Stomach (tissue), 19 donors: ENCODE measurements around the gene PDE4D. TPM values are rescaled to one million over a fixed set of nuclear protein-coding genes. Genes with fewer than 3 reads are reported as not detected.

Experiments used
- DNase-seq, 2 donors: peaks; one replicate each; pipeline versions ENCODE4 v3.0.0 to v3.0.0-alpha.2; 2013 to 2019
- H3K27ac ChIP-seq, 5 donors: fragments of 200-600 bp in 4 of 5; sonication (generic) in 4 of 5; one replicate each; pipeline ENCODE4 v1.5.1; 2013 to 2019; ENCODE audit warnings: mild to moderate bottlenecking in 1 of 5, moderate library complexity in 1 of 5
- H3K27me3 ChIP-seq, 3 donors: fragments of 200-600 bp; sonication (generic); one replicate each; pipeline ENCODE4 v1.5.1; 2017 to 2019; ENCODE audit warnings: mixed run types in 1 of 3
- H3K36me3 ChIP-seq, 4 donors: fragments of 200-600 bp; sonication (generic); 1 replicate in 3 of 4; 2 replicates in 1 of 4; pipeline ENCODE4 v1.5.1; 2016 to 2019
- H3K4me1 ChIP-seq, 4 donors: fragments of 200-600 bp; sonication (generic); one replicate each; pipeline ENCODE4 v1.5.1; 2016 to 2019
- H3K4me3 ChIP-seq, 4 donors: fragments of 200-600 bp; sonication (generic) in 3 of 4; one replicate each; pipeline ENCODE4 v1.5.1; 2016 to 2019; ENCODE audit warnings: mild to moderate bottlenecking in 1 of 4
- H3K9me3 ChIP-seq, 4 donors: fragments of 200-600 bp; sonication (generic); one replicate each; pipeline ENCODE4 v1.5.1; 2016 to 2019
- EP300 ChIP-seq: sonication (generic); formaldehyde crosslinking; IDR thresholded peaks from one replicate; pipeline ENCODE4 v1.6.1; 2017; ENCODE audit warnings: antibody characterized with exemption
- POLR2A ChIP-seq, 4 donors: fragments of 450-650 bp; IDR thresholded peaks; one replicate each; pipeline ENCODE4 v1.6.1; 2016; ENCODE audit warnings: antibody characterized with exemption in 4 of 4, control low read depth in 2 of 4, mild to moderate bottlenecking in 1 of 4, moderate library complexity in 1 of 4
- POLR2AphosphoS5 ChIP-seq, 3 donors: sonication (generic); formaldehyde crosslinking; IDR thresholded peaks; one replicate each; pipeline ENCODE4 v1.6.1; 2016; ENCODE audit warnings: antibody characterized with exemption in 3 of 3
- WGBS, 5 donors: extraction: QIAGEN DNeasy Blood & Tissue Kit in 3 of 5; methylation state at CpG; one replicate each; pipeline versions ENCODE4 v1.1.5 to v1.1.7; 2013 to 2018; 5-methylcytosine and 5-hydroxymethylcytosine counted together
- intact Hi-C: fragments of 100-400 bp; cut with DNase I; formaldehyde crosslinking; loops from one replicate; pipeline ENCODE4 v1.15.1; 2023; ENCODE audit warnings: low total_unique reads
- long read RNA-seq, 10 donors: transcript quantifications; one replicate each; lab custom pipeline, GENCODE V29; 2026
- polyA plus RNA-seq, 3 donors: library from polyadenylated mRNA; stranded (reverse); fragments of 200-250 nt; gene quantifications; one replicate each; pipeline ENCODE4 v1.2.3, GENCODE V29; 2013
- total RNA-seq, 5 donors: library from RNA; depleted of rRNA; stranded (reverse); fragments of >200 nt; gene quantifications; one replicate each; pipeline versions ENCODE4 v1.1.0 to v1.2.3, GENCODE V29; 2014 to 2016
- TF ChIP-seq, protein P1 (sequence below), 7 experiments: fragments of 450-650 bp in 4 of 7; fragments of 200-600 bp in 3 of 7; sonication (generic) in 3 of 7; IDR thresholded peaks; one replicate each; pipeline ENCODE4 v1.5.1; 2016 to 2019; ENCODE audit warnings: antibody characterized with exemption in 7 of 7, control low read depth in 2 of 7, mild to moderate bottlenecking in 1 of 7
- donor health status: healthy with polysubstance abuse.
- donor health status: Bipolar disorder and iron deficiency.
- donor health status: healthy.

PDE4D gene
- total RNA-seq (100 to 1,000 TPM in 3 of 5 donors, 10 to 100 TPM in 2; 95.0 to 147 (median 121) TPM), polyA plus RNA-seq (1 to 10 TPM; 3.1 to 7.6 (median 6.1) TPM)
- long read RNA-seq, donor 1 = 0 reads
- long read RNA-seq, donor 2, partial matches to known transcripts = 0 of 1 reads
- long read RNA-seq, donor 2, other reads (novel, unspliced or antisense) = 0 of 1 reads
- long read RNA-seq, donor 3 = 0 reads
- long read RNA-seq, donor 4 = 0 reads
- long read RNA-seq, donor 5, partial matches to known transcripts = 0 of 1 reads
- long read RNA-seq, donor 5, other reads (novel, unspliced or antisense) = 0 of 1 reads
- long read RNA-seq, donor 6, partial matches to known transcripts = 0 of 1 reads
- long read RNA-seq, donor 6, other reads (novel, unspliced or antisense) = 0 of 1 reads
- long read RNA-seq, donor 7, partial matches to known transcripts = 0 of 20 reads
- long read RNA-seq, donor 7, other reads (novel, unspliced or antisense) = 19 of 20 reads
- long read RNA-seq, donor 8 = 0 reads
- long read RNA-seq, donor 9 = 0 reads
- long read RNA-seq, donor 10 = 0 reads

- Histone ChIP-seq H3K4me1 (peaks cover 9 to 21% (median 13%) of the 10 kb centered on the region in 4 donors), H3K36me3 (no peaks in the 10 kb centered on the region), H3K9me3 (no peaks in the 10 kb centered on the region), H3K27ac (no peak within 1 kb of the TSS), H3K27me3 (peaks cover 0 to 35% (median 26%) of the 10 kb centered on the region in 3 donors), H3K4me3 (peak within 1 kb of the TSS; percentile 33 to 57 (median 42))
- intact Hi-C loops = no loop called here
- WGBS, 5 donors = 2 to 4% (median 3%) methylated on average over 19 to 63 of the region's 63 CpGs
- peak; percentile 63 to 88 for DNase-seq
- TF ChIP-seq POLR2A (IDR thresholded peaks at IDR 0.05) (no peak), POLR2AphosphoS5 (IDR thresholded peaks at IDR 0.05) (no peak), EP300 (no peak)
- TF ChIP-seq, protein P1, sequence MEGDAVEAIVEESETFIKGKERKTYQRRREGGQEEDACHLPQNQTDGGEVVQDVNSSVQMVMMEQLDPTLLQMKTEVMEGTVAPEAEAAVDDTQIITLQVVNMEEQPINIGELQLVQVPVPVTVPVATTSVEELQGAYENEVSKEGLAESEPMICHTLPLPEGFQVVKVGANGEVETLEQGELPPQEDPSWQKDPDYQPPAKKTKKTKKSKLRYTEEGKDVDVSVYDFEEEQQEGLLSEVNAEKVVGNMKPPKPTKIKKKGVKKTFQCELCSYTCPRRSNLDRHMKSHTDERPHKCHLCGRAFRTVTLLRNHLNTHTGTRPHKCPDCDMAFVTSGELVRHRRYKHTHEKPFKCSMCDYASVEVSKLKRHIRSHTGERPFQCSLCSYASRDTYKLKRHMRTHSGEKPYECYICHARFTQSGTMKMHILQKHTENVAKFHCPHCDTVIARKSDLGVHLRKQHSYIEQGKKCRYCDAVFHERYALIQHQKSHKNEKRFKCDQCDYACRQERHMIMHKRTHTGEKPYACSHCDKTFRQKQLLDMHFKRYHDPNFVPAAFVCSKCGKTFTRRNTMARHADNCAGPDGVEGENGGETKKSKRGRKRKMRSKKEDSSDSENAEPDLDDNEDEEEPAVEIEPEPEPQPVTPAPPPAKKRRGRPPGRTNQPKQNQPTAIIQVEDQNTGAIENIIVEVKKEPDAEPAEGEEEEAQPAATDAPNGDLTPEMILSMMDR (IDR thresholded peaks at IDR 0.05) = no peak
Observed at GRCh38 chr5:59893429-59894227, at the start of gene PDE4D. Gene PDE4D (minus strand): TSS chr5:59893726.

GRCh38 chr5:59937633-59938032 is 44.1 kb upstream of the PDE4D start:
- Histone ChIP-seq H3K27me3 (no peaks in the 10 kb centered on the region), H3K4me3 (no peak overlapping the region), H3K4me1 (no peaks in the 10 kb centered on the region), H3K36me3 (no peaks in the 10 kb centered on the region), H3K9me3 (no peaks in the 10 kb centered on the region), H3K27ac (no peak overlapping the region)
- DNase-seq = no peak
- TF ChIP-seq POLR2AphosphoS5 (IDR thresholded peaks at IDR 0.05) (no peak), POLR2A (IDR thresholded peaks at IDR 0.05) (no peak), EP300 (no peak)
- TF ChIP-seq, protein P1 (IDR thresholded peaks at IDR 0.05) = no peak
- intact Hi-C loops = no loop called here
- 70 to 89% (median 87%) methylated on average over 3 of the region's 3 CpGs for WGBS, 5 donors

DNA sequence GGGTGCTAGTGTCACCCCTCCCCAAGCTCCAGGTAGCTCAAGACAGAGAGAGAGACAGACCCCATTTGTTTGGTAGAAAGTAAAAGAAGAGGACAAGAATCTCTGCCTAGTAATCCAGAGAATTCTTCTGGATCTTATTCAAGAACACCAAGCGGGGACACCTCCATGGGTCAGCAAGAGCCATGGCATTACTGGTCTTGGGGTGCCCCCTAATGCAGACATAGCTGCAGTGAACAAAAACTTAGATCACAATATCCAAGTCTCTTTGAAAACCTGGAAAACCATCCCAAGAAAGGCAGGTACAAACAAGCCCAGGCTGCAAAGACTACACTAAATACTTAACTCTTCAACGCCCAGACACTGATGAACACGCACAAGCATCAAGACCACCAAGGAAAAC is 29.9 kb upstream of the PDE4D start:
- DNase-seq = peak in 1 of 2 donors; percentile 2
- H3K36me3 ChIP-seq = no peaks in the 10 kb centered on the region
- no peak overlapping the region for H3K27ac ChIP-seq
- H3K9me3 ChIP-seq = no peaks in the 10 kb centered on the region
- H3K4me3 ChIP-seq = no peak overlapping the region
- no peaks in the 10 kb centered on the region for H3K4me1 ChIP-seq
- WGBS, 5 donors = 86 to 97% (median 92%) methylated on average over 3 of the region's 3 CpGs
- no peaks in the 10 kb centered on the region for H3K27me3 ChIP-seq
- TF ChIP-seq POLR2A (IDR thresholded peaks at IDR 0.05) (no peak), EP300 (no peak), POLR2AphosphoS5 (IDR thresholded peaks at IDR 0.05) (no peak)
- TF ChIP-seq, protein P1 (IDR thresholded peaks at IDR 0.05) = no peak
- intact Hi-C loops = no loop called here

DNA sequence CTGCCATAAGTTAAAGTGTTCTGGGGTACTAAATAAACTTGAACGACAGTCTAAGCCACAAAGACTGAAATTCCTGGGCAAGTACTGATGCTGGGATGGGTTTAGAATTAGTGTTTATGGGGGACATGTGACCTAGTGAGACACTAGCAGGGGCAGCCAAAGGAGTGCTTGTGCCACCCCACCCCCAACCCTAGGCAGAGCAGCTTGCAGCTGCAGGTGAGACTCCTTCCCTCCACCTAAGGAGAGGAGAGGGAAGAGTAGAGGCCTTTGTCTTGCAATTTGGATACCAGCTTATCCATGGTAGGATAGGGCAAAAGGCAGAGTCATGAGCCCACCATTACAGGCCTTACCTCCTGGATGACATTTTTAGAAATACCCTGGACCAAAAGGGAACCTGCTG is 28.7 kb upstream of the PDE4D start:
- Histone ChIP-seq H3K9me3 (no peaks in the 10 kb centered on the region), H3K4me3 (no peak overlapping the region), H3K4me1 (no peaks in the 10 kb centered on the region), H3K36me3 (no peaks in the 10 kb centered on the region), H3K27me3 (no peaks in the 10 kb centered on the region), H3K27ac (no peak overlapping the region)
- 47 to 60% (median 57%) methylated on average over 1 of the region's 1 CpG for WGBS, 5 donors
- no peak for DNase-seq
- TF ChIP-seq, protein P1 (IDR thresholded peaks at IDR 0.05) = no peak
- TF ChIP-seq POLR2AphosphoS5 (IDR thresholded peaks at IDR 0.05) (no peak), EP300 (no peak), POLR2A (IDR thresholded peaks at IDR 0.05) (no peak)
- intact Hi-C loops = no loop called here
